HepG2 (cell line): ENCODE results near the gene SCGB1C2. TPM values are rescaled to one million over a fixed set of nuclear protein-coding genes. Genes with fewer than 3 reads are reported as not detected.

ENCODE experiments used
- AKAP8 ChIP-seq: sonication (generic); formaldehyde crosslinking; IDR thresholded peaks from 2 replicates; pipeline ENCODE4 v1.5.1; 2020; ENCODE audit warnings: mild to moderate bottlenecking, missing genetic modification reagents
- ARID2 ChIP-seq: sonication (generic); formaldehyde crosslinking; IDR thresholded peaks from 2 replicates; pipeline ENCODE4 v1.8.1; 2022; ENCODE audit warnings: mild to moderate bottlenecking, missing genetic modification reagents, borderline replicate concordance
- DNMT3B ChIP-seq: conservative IDR thresholded peaks from 2 replicates; pipeline ENCODE4 v1.6.1; 2016; ENCODE audit warnings: missing biosample characterization, control low read depth
- ERF ChIP-seq: IDR thresholded peaks from 2 replicates; pipeline ENCODE4 v1.6.1; 2018; ENCODE audit warnings: missing biosample characterization, missing genetic modification reagents
- FOXA3 ChIP-seq: IDR thresholded peaks from 2 replicates; pipeline ENCODE4 v1.6.1; 2016; ENCODE audit warnings: missing genetic modification reagents, missing compliant biosample characterization
- GLI4 ChIP-seq: sonication (generic); formaldehyde crosslinking; IDR thresholded peaks from 2 replicates; pipeline ENCODE4 v1.5.1; 2020; ENCODE audit warnings: missing genetic modification reagents, mild to moderate bottlenecking, moderate library complexity, borderline replicate concordance
- KAT7 ChIP-seq: IDR thresholded peaks from 2 replicates; pipeline ENCODE4 v1.6.1; 2018; ENCODE audit warnings: borderline replicate concordance, missing compliant biosample characterization
- SALL2 ChIP-seq: sonication (generic); formaldehyde crosslinking; IDR thresholded peaks from 2 replicates; pipeline ENCODE4 v1.8.1; 2023; ENCODE audit warnings: mild to moderate bottlenecking, missing genetic modification reagents, inconsistent platforms
- SOX6 ChIP-seq, 2 experiments: fragments of 450-650 bp in 1 of 2; sonication (generic) in 1 of 2; formaldehyde crosslinking in 1 of 2; IDR thresholded peaks; 2 replicates each; pipeline versions ENCODE4 v1.4.0 to v1.6.1; 2017 to 2020; ENCODE audit warnings: antibody characterized with exemption in 1 of 2, mild to moderate bottlenecking in 1 of 2, missing genetic modification reagents in 1 of 2
- TAF15 ChIP-seq: fragments of 200-400 bp; formaldehyde crosslinking; IDR thresholded peaks from one replicate; pipeline ENCODE4 v1.6.1; 2018; ENCODE audit warnings: mild to moderate bottlenecking, low read depth, low read length; ENCODE audit not compliant: poor library complexity, severe bottlenecking
- TBX3 ChIP-seq: fragments of 450-650 bp; IDR thresholded peaks from 2 replicates; pipeline ENCODE4 v1.6.1; 2017; ENCODE audit warnings: antibody characterized with exemption, mild to moderate bottlenecking, inconsistent platforms, borderline replicate concordance
- THAP11 ChIP-seq: IDR thresholded peaks from 2 replicates; pipeline ENCODE4 v1.6.1; 2016; ENCODE audit warnings: missing biosample characterization, missing genetic modification reagents
- ZNF354B ChIP-seq: sonication (generic); formaldehyde crosslinking; IDR thresholded peaks from 2 replicates; pipeline ENCODE4 v1.8.0; 2022; ENCODE audit warnings: mild to moderate bottlenecking, missing genetic modification reagents
- ZNF572 ChIP-seq: sonication (generic); formaldehyde crosslinking; IDR thresholded peaks from 2 replicates; pipeline ENCODE4 v1.5.1; 2020; ENCODE audit warnings: mild to moderate bottlenecking, missing genetic modification reagents
- ZNF703 ChIP-seq: sonication (generic); formaldehyde crosslinking; IDR thresholded peaks from 2 replicates; pipeline ENCODE4 v1.5.1; 2020; ENCODE audit warnings: missing genetic modification reagents, mild to moderate bottlenecking, moderate library complexity, borderline replicate concordance
- ZNF761 ChIP-seq: sonication (generic); formaldehyde crosslinking; conservative IDR thresholded peaks from 2 replicates; pipeline ENCODE4 v1.4.0; 2020; ENCODE audit warnings: mild to moderate bottlenecking, missing genetic modification reagents
- polyA plus RNA-seq, 8 experiments: library from polyadenylated mRNA; depleted of rRNA in 3 of 8; stranded (reverse) in 7 of 8; unstranded in 1 of 8; fragments of >200 nt; fragmentation: Illumina TruSeq in 4 of 8; extraction: Trizol in 4 of 8; gene quantifications; 2 replicates each; pipeline versions ENCODE4 v1.2.1 to v1.2.3, GENCODE V29; 2011 to 2016; ENCODE audit warnings: low read depth in 4 of 8, missing spikeins in 1 of 8, mixed read lengths in 1 of 8; ENCODE audit not compliant: insufficient read depth in 1 of 8
- total RNA-seq, 5 experiments: library from RNA; depleted of rRNA; stranded (reverse); fragments of >200 nt; fragmentation: Illumina TruSeq; extraction: Trizol; gene quantifications; 2 replicates each; pipeline ENCODE4 v1.2.3, GENCODE V29; 2016; ENCODE audit warnings: low read depth in 1 of 5
- TF ChIP-seq, protein P1 (sequence below): sonication (generic); formaldehyde crosslinking; IDR thresholded peaks from 2 replicates; pipeline ENCODE4 v1.5.1; 2020; ENCODE audit warnings: missing genetic modification reagents, mild to moderate bottlenecking, borderline replicate concordance
- TF ChIP-seq, protein P2 (sequence below): sonication (generic); formaldehyde crosslinking; IDR thresholded peaks from 2 replicates; pipeline ENCODE4 v1.8.1; 2023; ENCODE audit warnings: mild to moderate bottlenecking, missing genetic modification reagents
- TF ChIP-seq, protein P3 (sequence below): sonication (generic); formaldehyde crosslinking; IDR thresholded peaks from 2 replicates; pipeline ENCODE4 v1.4.0; 2020; ENCODE audit warnings: mild to moderate bottlenecking, missing genetic modification reagents, borderline replicate concordance
- TF ChIP-seq, protein P4 (sequence below): IDR thresholded peaks from 2 replicates; pipeline ENCODE4 v1.6.1; 2012; ENCODE audit warnings: low read length, improper control_type of control experiment

The SCGB1C2 gene
- total and polyA plus RNA-seq, 2 of the 13 experiments (the other 11 are each of a cell fraction or from before 2014, with no cell fraction given): not detected

DNA sequence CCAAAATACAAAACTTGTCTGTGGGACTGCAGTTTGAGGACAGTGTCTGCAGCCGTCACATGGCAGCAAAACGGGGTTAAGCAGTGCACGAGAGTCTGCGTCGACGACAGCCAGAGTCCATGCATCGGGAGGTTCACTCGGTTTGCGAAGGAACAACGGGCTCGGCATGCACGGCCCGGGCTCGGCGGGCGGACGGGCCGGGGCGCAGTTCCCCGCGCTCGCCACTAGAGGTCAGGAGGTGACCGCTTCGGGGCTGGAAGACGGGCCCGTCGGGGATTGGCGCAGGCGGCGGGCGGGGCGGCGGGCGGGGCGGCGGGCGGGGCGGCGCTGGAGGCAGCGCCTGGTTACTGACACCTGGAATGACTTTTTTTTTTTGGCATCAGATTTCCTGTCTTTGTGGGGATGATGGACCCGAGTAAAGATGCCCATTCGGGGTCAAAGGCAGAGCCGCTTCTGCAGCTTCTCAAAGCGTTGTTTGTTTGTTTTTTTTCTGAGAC, 6.5 kb downstream of the SCGB1C2 start (continued):
- TF ChIP-seq ZNF703: no peak
- no peak for TF ChIP-seq SALL2 (CRISPR knock-in tag)
- TF ChIP-seq, protein P1, sequence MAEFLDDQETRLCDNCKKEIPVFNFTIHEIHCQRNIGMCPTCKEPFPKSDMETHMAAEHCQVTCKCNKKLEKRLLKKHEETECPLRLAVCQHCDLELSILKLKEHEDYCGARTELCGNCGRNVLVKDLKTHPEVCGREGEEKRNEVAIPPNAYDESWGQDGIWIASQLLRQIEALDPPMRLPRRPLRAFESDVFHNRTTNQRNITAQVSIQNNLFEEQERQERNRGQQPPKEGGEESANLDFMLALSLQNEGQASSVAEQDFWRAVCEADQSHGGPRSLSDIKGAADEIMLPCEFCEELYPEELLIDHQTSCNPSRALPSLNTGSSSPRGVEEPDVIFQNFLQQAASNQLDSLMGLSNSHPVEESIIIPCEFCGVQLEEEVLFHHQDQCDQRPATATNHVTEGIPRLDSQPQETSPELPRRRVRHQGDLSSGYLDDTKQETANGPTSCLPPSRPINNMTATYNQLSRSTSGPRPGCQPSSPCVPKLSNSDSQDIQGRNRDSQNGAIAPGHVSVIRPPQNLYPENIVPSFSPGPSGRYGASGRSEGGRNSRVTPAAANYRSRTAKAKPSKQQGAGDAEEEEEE: no peak
- no peak for TF ChIP-seq GLI4 (CRISPR knock-in tag)
- TF ChIP-seq TAF15: no peak
- no peak for TF ChIP-seq ZNF761 (CRISPR knock-in tag)
- TF ChIP-seq DNMT3B: no peak
- no peak for TF ChIP-seq SOX6 (IDR thresholded peaks at IDR 0.05)
- TF ChIP-seq SOX6 (CRISPR knock-in tag; IDR thresholded peaks at IDR 0.05): no peak
- 0 out of 2 replicates have a peak, but pooled peaks have one; percentile 32 for TF ChIP-seq ERF
- TF ChIP-seq, protein P2, sequence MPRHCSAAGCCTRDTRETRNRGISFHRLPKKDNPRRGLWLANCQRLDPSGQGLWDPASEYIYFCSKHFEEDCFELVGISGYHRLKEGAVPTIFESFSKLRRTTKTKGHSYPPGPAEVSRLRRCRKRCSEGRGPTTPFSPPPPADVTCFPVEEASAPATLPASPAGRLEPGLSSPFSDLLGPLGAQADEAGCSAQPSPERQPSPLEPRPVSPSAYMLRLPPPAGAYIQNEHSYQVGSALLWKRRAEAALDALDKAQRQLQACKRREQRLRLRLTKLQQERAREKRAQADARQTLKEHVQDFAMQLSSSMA: 0 out of 2 replicates have a peak, but pooled peaks have one; percentile 36
- TF ChIP-seq ZNF572 (CRISPR knock-in tag): no peak
- TF ChIP-seq, protein P3, sequence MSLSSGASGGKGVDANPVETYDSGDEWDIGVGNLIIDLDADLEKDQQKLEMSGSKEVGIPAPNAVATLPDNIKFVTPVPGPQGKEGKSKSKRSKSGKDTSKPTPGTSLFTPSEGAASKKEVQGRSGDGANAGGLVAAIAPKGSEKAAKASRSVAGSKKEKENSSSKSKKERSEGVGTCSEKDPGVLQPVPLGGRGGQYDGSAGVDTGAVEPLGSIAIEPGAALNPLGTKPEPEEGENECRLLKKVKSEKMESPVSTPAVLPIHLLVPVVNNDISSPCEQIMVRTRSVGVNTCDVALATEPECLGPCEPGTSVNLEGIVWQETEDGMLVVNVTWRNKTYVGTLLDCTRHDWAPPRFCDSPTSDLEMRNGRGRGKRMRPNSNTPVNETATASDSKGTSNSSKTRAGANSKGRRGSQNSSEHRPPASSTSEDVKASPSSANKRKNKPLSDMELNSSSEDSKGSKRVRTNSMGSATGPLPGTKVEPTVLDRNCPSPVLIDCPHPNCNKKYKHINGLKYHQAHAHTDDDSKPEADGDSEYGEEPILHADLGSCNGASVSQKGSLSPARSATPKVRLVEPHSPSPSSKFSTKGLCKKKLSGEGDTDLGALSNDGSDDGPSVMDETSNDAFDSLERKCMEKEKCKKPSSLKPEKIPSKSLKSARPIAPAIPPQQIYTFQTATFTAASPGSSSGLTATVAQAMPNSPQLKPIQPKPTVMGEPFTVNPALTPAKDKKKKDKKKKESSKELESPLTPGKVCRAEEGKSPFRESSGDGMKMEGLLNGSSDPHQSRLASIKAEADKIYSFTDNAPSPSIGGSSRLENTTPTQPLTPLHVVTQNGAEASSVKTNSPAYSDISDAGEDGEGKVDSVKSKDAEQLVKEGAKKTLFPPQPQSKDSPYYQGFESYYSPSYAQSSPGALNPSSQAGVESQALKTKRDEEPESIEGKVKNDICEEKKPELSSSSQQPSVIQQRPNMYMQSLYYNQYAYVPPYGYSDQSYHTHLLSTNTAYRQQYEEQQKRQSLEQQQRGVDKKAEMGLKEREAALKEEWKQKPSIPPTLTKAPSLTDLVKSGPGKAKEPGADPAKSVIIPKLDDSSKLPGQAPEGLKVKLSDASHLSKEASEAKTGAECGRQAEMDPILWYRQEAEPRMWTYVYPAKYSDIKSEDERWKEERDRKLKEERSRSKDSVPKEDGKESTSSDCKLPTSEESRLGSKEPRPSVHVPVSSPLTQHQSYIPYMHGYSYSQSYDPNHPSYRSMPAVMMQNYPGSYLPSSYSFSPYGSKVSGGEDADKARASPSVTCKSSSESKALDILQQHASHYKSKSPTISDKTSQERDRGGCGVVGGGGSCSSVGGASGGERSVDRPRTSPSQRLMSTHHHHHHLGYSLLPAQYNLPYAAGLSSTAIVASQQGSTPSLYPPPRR (CRISPR knock-in tag): peak; percentile 34; the same call in 1 of the 2 replicates
- TF ChIP-seq, protein P4, sequence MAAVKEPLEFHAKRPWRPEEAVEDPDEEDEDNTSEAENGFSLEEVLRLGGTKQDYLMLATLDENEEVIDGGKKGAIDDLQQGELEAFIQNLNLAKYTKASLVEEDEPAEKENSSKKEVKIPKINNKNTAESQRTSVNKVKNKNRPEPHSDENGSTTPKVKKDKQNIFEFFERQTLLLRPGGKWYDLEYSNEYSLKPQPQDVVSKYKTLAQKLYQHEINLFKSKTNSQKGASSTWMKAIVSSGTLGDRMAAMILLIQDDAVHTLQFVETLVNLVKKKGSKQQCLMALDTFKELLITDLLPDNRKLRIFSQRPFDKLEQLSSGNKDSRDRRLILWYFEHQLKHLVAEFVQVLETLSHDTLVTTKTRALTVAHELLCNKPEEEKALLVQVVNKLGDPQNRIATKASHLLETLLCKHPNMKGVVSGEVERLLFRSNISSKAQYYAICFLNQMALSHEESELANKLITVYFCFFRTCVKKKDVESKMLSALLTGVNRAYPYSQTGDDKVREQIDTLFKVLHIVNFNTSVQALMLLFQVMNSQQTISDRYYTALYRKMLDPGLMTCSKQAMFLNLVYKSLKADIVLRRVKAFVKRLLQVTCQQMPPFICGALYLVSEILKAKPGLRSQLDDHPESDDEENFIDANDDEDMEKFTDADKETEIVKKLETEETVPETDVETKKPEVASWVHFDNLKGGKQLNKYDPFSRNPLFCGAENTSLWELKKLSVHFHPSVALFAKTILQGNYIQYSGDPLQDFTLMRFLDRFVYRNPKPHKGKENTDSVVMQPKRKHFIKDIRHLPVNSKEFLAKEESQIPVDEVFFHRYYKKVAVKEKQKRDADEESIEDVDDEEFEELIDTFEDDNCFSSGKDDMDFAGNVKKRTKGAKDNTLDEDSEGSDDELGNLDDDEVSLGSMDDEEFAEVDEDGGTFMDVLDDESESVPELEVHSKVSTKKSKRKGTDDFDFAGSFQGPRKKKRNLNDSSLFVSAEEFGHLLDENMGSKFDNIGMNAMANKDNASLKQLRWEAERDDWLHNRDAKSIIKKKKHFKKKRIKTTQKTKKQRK: no peak
- no peak for TF ChIP-seq ARID2 (CRISPR knock-in tag)
- no peak for TF ChIP-seq THAP11 (CRISPR knock-in tag)
- TF ChIP-seq TBX3: no peak
- no peak for TF ChIP-seq ZNF354B (CRISPR knock-in tag)
- peak; percentile 7; the same call in 1 of the 2 replicates for TF ChIP-seq FOXA3 (CRISPR knock-in tag)
- no peak for TF ChIP-seq AKAP8
- TF ChIP-seq KAT7 (CRISPR knock-in tag): no peak
